ENCODE results near the gene FTCD.

DNA sequence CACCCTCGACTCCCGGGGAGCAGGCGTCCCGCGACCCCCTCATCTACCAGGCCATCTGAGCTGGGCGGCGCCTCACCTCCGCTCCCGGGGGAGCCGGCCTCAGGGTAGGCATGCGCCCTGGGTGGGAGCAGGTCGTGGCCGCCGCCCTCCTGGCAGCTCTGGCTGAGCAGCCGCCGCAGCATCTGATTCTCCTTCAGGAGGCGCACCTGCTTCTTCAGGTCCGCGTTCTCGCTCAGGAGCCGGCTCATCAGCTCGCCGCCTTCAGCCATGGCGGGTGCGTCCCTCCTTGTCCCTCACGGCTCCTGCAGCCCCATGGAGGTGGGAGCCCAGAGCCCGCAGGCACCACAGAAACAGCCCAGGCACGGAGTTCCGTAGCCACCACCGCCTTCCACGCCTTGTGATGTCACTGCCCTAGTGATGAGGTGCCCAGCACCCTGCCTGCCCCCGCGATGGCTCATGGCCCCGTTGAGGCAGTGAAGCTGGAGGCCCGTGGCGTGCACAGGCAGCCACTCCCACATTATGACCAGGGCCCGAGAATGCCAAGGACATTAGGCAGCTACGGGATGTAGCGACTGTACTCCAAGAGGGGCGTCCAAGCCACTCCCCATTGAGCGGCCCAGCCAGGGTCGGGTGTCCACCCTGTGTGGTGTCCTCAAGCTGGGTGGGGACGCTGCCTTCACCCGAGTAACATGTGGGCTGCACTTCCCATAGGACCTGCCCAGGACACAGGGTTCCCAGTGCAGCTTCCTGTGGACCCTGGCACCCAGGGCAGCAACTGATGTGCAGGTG, 27.4 kb upstream of the FTCD start:
- no peak for TF ChIP-seq ZNF274 (IDR thresholded peaks at IDR 0.05; ENCODE audit: borderline replicate concordance, low read depth, low read length)
- TF ChIP-seq CTCF (IDR thresholded peaks at IDR 0.05 in 2 of 3, conservative IDR thresholded peaks at IDR 0.05 in 1 of 3; ENCODE audit: insufficient read depth in 2 of 3, low read depth in 1 of 3, low read length in 3 of 3): peak; percentile 24 to 77 (median 45); a peak in 4 of 6 replicates
- TF ChIP-seq, protein P1, sequence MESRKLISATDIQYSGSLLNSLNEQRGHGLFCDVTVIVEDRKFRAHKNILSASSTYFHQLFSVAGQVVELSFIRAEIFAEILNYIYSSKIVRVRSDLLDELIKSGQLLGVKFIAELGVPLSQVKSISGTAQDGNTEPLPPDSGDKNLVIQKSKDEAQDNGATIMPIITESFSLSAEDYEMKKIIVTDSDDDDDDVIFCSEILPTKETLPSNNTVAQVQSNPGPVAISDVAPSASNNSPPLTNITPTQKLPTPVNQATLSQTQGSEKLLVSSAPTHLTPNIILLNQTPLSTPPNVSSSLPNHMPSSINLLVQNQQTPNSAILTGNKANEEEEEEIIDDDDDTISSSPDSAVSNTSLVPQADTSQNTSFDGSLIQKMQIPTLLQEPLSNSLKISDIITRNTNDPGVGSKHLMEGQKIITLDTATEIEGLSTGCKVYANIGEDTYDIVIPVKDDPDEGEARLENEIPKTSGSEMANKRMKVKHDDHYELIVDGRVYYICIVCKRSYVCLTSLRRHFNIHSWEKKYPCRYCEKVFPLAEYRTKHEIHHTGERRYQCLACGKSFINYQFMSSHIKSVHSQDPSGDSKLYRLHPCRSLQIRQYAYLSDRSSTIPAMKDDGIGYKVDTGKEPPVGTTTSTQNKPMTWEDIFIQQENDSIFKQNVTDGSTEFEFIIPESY (CRISPR knock-in tag; IDR thresholded peaks at IDR 0.05): peak; percentile 99
- no peak for TF ChIP-seq LARP7 (IDR thresholded peaks at IDR 0.05)
- TF ChIP-seq GTF3C2 (IDR thresholded peaks at IDR 0.05; ENCODE audit: borderline replicate concordance, extremely low read depth, insufficient read length): no peak
- TF ChIP-seq SIRT6 (IDR thresholded peaks at IDR 0.05; ENCODE audit: low read depth, low read length): no peak
- TF ChIP-seq, protein P2, sequence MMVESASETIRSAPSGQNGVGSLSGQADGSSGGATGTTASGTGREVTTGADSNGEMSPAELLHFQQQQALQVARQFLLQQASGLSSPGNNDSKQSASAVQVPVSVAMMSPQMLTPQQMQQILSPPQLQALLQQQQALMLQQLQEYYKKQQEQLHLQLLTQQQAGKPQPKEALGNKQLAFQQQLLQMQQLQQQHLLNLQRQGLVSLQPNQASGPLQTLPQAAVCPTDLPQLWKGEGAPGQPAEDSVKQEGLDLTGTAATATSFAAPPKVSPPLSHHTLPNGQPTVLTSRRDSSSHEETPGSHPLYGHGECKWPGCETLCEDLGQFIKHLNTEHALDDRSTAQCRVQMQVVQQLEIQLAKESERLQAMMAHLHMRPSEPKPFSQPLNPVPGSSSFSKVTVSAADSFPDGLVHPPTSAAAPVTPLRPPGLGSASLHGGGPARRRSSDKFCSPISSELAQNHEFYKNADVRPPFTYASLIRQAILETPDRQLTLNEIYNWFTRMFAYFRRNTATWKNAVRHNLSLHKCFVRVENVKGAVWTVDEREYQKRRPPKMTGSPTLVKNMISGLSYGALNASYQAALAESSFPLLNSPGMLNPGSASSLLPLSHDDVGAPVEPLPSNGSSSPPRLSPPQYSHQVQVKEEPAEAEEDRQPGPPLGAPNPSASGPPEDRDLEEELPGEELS (CRISPR knock-in tag; IDR thresholded peaks at IDR 0.05; ENCODE audit: borderline replicate concordance): no peak
- no peak for TF ChIP-seq PCBP1 (IDR thresholded peaks at IDR 0.05; ENCODE audit: low read depth, low read length, poor library complexity, severe bottlenecking)
